Erythroblast (primary cell): ENCODE data around the gene FAM180A.

Experiments used
- GATA1 ChIP-seq: IDR thresholded peaks from 2 replicates; pipeline ENCODE4 v1.6.1; 2011; ENCODE audit warnings: low read depth, mild to moderate bottlenecking, control low read depth, low read length, moderate library complexity
- POLR2A ChIP-seq: IDR thresholded peaks from 2 replicates; pipeline ENCODE4 v1.6.1; 2011; ENCODE audit warnings: mild to moderate bottlenecking, low read length

DNA sequence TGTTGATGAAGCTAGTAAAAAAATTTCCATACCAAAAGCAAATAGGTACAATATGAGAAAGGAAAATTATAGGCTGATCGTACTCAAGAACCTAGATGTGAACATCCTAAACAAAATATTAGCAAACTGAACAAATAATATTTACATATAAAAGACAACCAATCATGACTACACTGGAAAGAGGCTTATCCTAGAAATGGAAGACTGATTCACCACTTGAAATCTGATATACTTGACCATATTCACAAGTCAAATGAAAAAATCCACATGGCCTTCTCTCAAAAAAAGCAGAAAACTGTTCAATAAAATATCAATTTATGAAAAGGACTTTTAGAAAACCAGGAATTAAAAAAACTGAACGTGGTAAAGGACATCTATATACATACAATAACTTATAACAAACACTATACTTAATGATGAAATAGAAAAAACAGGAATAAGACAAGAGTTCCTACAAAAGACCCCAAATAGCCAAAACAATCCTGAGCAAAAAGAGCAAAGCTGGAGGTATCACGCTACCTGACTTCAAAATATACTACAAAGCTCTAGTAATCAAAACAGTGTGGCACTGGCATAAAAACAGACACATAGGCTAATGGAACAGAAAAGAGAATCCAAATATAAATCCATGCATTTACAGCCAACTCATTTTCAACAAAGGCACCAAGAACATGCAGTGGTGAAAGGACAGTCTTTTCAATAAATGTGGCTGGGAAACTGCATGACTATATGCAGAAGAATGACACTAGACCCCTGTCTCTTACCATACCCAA lies 29.2 kb upstream of the FAM180A start:
- TF ChIP-seq POLR2A (no peak), GATA1 (no peak)
